ENCODE measurements around the gene NINL. TPM values are rescaled to one million over a fixed set of nuclear protein-coding genes. Genes with fewer than 3 reads are reported as not detected.

NINL gene
- total and polyA plus RNA-seq, 2 of the 4 experiments (the other 2 are of a cell fraction): 3.0 to 10.4 TPM

- Histone ChIP-seq H3K4me2 (ENCODE audit: low read depth, low read length) (no peak overlapping the region), H3K9me3 (ENCODE audit: control insufficient read depth, insufficient read depth, low read length) (no peaks in the 10 kb centered on the region), H3K27me3 (ENCODE audit: control insufficient read depth, insufficient read depth, low read length) (no peaks in the 10 kb centered on the region), H3K56ac (ENCODE audit: extremely low read depth, insufficient read depth, low read length) (no peak overlapping the region), H2AFZ (replicated peaks; ENCODE audit: low read length, poor library complexity) (no peak overlapping the region), H3K18ac (ENCODE audit: low read depth, low read length) (no peak overlapping the region; the same call in 1 of the 2 replicates), H3K4ac (ENCODE audit: low read depth, low read length) (no peak overlapping the region), H3K36me3 (ENCODE audit: control insufficient read depth, insufficient read depth, low read length) (no peaks in the 10 kb centered on the region), H3K27ac (ENCODE audit: insufficient read depth, low read length) (no peak overlapping the region), H3K14ac (replicated peaks; ENCODE audit: low read depth, low read length) (0 out of 2 replicates have a peak overlapping the region, but pooled peaks have one; percentile 14), H4K8ac (ENCODE audit: low read depth in 2 of 2, low read length in 2 of 2) (no peak overlapping the region), H3K79me1 (ENCODE audit: low read depth in 1 of 2, low read length in 2 of 2) (peaks cover 4 to 66% of the 10 kb centered on the region in 2 experiments; a peak in 3 of 4 replicates), H3K9ac (ENCODE audit: low read depth, low read length) (no peak overlapping the region), H3K4me1 (ENCODE audit: control insufficient read depth, insufficient read depth, low read length) (peaks cover 25% of the 10 kb centered on the region), H3K4me3 (ENCODE audit: insufficient read depth, low read depth, low read length) (no peak overlapping the region), H2AK5ac (ENCODE audit: low read depth, low read length) (no peak overlapping the region), H4K5ac (ENCODE audit: low read depth, low read length) (peak overlapping the region; percentile 16; the same call in 1 of the 2 replicates), H4K20me1 (ENCODE audit: insufficient read depth, low read length) (peaks cover 35% of the 10 kb centered on the region), H4K91ac (ENCODE audit: insufficient read depth, low read depth, low read length) (no peak overlapping the region), H2BK20ac (ENCODE audit: low read depth, low read length) (no peak overlapping the region), H2BK120ac (ENCODE audit: low read depth, low read length) (no peak overlapping the region), H2BK15ac (ENCODE audit: low read depth, low read length) (no peak overlapping the region), H3K23ac (ENCODE audit: low read depth, low read length) (no peak overlapping the region), H3K9me1 (ENCODE audit: insufficient read depth, low read length) (peaks cover 27% of the 10 kb centered on the region), H2AK9ac (replicated peaks; ENCODE audit: low read depth, low read length, poor library complexity) (no peak overlapping the region), H2BK5ac (ENCODE audit: low read depth, low read length, poor library complexity, severe bottlenecking) (no peak overlapping the region)
- ATAC-seq (ENCODE audit: low read depth) (no peak), DNase-seq (no peak)
- intact Hi-C loops (cut with micrococcal nuclease): loop anchor here (5.0 to 10.0 kb wide), 3 partner anchors 50 to 137 kb away; partner anchors contain the start of genes GINS1 and NANP
- in situ Hi-C loops (cut with MboI; ENCODE audit: low sequenced_read_pairs): loop anchor here (25.0 kb wide), 1 partner anchor 232 kb away; no protein-coding TSS in a partner anchor
- no TSS peak for BruUV-seq (replicated peaks)
- CTCF ChIA-PET: interaction anchor here (0.7 kb wide), 1 partner anchor 9 kb away, joined by 3 read pairs; no protein-coding TSS in a partner anchor
- no CpG with 5 or more reads among the region's 1 CpG for WGBS, 2 experiments (ENCODE audit: extremely low coverage in 2 of 2, insufficient read length in 1 of 2)
- POLR2A ChIA-PET (ENCODE audit: unreplicated experiment): no interaction called here
- dilution Hi-C loops (cut with HindIII; ENCODE audit: low sequenced_read_pairs, unreplicated experiment): no loop called here
- TF ChIP-seq MAFK (IDR thresholded peaks at IDR 0.05; ENCODE audit: low read depth, low read length) (no peak), USF2 (IDR thresholded peaks at IDR 0.05; ENCODE audit: low read depth, low read length) (no peak), CEBPB (IDR thresholded peaks at IDR 0.05; ENCODE audit: low read depth, low read length) (no peak), SMC3 (IDR thresholded peaks at IDR 0.05; ENCODE audit: low read depth, low read length) (no peak), RAD21 (IDR thresholded peaks at IDR 0.05; ENCODE audit: low read length) (no peak), ELK1 (IDR thresholded peaks at IDR 0.05; ENCODE audit: borderline replicate concordance, low read depth, low read length) (no peak), CTCF (conservative IDR thresholded peaks at IDR 0.05; ENCODE audit: low read depth, low read length) (no peak), RFX5 (IDR thresholded peaks at IDR 0.05; ENCODE audit: low read depth, low read length) (no peak), POLR2A (IDR thresholded peaks at IDR 0.05; ENCODE audit: low read depth, low read length) (no peak)
These were observed 40.6 kb downstream of the NINL start for GRCh38 chr20:25544734-25545133.
